NCI-H2196 treated with DMSO at 0.1 percent for 48 hours (cell line): ENCODE data around the gene C10orf90.

Experiments used
- DNase-seq: peaks from one replicate; lab custom pipeline; 2025; ENCODE audit not compliant: unreplicated experiment; lab: John Stamatoyannopoulos, UW

Gene C10orf90

DNA sequence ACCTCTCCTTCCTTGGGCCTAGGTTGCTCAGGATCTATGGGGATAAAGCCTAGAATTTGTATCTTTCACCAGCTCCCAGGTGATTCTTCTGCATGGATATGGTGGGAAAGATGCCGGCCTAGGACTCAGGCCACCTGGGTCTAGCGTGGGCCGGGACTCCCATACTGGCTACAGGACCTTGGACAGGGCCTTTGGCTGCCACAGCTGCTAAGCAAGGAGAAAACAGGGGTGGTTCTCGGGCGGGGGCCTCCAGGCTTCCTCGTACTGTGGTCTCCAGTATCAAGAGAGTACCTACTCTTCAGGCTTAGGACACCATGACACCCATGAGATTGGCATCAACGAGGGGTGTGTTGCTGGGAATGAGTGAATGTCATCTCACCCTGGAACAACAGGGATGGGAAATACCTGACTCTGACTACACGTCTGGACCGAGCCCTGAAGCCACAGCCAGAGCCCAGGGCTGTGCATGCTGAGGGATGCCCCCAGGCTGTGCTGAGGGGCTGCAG is 161.9 kb downstream of the C10orf90 start:
- no peak for DNase-seq

DNA sequence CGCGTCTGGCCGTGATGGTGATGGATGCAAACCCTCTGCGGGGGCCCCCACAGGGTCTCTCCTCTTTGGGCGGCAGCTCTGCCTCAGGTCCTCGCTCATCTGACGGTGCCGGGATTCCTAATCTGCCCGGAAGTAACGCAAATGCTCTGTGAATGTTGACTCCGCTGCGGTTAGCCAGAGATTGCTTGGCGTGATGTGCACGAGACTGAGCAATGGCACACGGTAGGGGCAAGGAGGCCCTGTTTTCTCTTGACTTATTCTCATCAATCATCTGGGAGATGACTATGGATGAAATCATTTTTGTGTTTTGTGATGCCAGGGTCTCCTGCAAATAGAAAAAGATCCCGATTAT is 165.8 kb downstream of the C10orf90 start:
- no peak for DNase-seq

DNA sequence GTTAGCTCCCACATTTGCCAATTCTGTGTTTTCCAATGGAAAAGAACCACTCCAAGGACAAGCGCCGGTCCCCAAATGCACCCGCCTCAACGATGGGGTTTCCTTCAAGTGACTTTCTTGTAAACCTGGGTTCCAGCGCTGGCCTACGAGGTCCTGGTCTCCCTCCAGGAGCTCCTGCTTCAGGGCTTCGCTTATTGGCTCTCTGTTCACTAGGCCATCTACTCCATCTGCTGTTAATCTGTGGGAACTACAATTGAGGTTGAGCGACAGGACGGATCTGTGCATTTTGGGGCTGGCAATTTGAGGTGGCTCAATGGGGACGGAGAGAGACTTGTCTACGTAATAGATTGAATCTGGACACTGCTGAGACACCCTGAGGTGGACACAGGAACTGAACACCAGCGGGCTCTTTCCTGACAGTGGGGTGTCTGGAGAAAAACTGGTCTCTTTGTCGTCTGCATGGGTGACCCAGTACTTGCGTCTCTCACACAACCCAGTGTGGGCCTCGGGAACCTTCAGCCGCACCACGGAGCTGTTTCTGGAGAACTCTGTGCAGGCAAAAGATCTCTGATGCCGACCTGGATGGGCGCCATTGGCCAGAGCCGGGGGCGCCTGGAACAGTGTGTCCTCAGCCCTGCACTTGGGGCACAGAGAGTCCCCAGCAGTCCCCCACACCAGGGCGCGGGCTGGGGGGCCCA is 166.3 kb downstream of the C10orf90 start:
- DNase-seq = no peak

DNA sequence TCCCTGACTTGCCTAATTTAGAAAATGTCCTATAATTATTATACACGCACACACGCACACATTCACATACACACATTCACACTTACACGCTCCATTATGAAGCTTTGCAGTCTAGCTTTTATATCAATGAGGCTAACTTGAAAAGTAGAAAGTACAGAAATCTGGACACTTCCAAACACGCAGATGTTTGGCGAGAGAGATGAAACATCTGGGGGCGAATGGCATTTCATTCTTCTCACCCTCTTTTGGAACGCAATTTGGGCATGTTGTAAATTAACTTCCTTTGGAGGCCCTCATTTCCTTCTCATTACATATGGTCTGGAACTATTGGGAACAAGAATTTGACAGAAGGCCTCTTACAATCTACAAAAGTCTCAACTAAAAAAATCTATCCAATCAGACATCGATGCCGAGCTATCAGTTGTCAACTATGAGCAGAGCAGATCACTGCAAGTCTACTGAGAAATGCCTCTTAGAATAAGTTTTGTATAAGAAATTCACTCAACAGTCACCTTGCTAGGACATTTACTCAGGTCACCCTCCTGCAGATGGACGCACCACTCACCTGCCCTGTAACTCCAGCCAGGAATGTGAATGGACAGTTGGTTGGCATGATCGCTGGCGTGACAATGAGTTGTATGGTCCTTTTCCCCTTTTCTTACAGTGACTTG is 167.0 kb downstream of the C10orf90 start:
- DNase-seq = no peak

DNA sequence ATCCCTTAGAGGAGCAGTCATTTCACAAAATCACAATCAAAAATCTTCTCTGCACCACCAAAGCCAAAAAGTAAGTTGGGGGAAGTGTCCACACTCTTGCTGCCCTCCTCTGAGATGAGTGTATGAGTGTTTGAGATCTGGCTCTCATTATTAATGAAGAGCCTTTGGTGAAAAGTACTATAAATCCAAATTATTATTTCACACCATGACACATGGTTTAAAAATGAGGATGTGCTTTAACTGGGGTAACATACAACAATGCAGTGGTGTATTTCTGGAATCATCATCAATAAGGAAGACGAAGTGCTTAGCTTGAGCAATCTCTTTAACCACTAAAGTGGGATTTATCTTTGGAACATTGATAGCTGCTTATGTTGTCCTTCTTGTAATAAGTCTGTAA is 168.1 kb downstream of the C10orf90 start:
- DNase-seq = no peak

DNA sequence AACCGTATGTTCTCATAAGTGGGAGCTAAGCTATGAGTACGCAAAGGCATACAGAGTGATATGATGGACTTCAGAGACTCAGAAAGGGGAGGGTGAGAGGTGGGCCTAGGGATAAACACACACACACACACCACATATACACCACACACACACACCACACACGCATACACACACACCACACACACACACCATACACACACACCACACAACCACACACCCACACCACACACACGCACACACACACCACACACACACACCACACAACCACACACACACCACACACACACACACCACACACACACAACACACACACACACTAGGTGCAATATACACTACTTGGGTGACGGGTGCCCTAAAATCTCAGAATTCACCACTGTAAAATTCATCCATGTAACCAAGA is 168.7 kb downstream of the C10orf90 start:
- DNase-seq = no peak

DNA sequence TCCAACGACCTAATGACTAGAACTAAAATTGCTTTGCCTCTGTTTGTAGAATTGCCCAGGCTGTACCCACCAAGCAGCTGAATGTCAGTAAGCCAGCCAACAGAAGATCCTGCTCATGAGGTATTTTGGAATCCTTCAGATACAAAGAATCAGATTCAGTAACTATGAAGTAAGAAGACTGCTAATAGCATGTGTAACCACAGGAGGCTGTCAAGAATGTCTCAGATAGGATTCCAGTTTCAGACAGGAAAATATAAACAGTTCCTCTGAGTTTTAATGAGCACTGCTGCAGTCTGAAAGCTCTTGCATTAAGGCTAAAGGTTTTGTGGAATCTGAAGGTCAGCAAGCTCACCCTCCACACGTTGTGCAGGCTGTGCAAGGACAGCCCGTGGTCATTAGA is 169.6 kb downstream of the C10orf90 start:
- DNase-seq = no peak

DNA sequence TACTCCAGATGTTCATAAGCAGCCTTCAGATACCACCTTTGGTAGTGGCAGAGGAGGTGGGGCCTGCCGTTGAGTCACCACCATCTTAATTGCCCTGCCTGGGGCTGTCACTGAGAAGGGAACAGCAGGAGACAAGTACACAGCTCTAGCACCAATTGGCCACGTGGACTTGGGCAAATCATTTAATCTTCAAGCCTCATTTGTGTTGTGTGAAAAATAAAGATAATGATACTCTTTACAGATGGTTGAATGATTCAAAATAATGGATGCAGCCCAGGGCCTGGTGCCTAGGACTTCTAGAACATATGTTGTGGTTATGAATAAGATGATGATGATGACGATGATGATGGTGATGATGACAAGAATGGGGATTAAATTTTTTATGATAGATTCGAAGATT is 170.3 kb downstream of the C10orf90 start:
- no peak for DNase-seq

DNA sequence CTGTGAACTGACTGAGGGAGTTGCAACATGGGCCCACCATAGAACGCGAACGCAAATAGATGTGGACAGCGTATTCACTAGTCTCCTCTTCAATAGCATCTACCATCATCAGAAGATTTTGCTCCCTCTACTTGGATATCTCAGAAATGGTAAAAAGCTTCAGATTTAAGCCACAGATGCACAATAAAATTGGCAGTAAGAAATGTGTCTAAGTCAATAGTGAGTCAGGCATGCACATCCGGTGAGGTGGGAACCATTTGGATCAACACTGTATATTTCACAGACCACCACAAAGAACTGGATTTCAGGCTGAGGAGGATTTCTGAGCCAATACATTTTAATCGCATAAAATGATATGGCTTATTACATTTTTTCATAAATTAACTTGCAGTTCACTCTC is 170.7 kb downstream of the C10orf90 start:
- DNase-seq = no peak

DNA sequence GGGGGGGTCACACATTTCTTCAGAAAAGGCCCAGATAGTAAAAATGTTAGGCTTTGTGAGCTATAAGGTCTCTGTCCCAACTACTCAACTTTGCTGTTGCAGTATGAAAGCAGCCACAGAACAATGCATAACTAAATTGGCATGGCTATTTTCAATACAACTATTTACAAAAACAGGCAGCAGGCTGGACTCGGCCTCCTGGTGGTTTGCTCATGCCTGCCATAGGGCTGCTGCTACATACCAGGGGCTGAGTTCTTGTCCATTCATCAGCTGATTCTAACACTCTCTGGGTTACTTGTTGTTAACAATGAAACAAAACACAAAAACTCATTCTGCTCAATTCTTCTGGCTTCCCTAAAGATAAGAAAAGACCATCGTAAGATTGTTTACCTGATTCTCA is 172.8 kb downstream of the C10orf90 start:
- DNase-seq = no peak

DNA sequence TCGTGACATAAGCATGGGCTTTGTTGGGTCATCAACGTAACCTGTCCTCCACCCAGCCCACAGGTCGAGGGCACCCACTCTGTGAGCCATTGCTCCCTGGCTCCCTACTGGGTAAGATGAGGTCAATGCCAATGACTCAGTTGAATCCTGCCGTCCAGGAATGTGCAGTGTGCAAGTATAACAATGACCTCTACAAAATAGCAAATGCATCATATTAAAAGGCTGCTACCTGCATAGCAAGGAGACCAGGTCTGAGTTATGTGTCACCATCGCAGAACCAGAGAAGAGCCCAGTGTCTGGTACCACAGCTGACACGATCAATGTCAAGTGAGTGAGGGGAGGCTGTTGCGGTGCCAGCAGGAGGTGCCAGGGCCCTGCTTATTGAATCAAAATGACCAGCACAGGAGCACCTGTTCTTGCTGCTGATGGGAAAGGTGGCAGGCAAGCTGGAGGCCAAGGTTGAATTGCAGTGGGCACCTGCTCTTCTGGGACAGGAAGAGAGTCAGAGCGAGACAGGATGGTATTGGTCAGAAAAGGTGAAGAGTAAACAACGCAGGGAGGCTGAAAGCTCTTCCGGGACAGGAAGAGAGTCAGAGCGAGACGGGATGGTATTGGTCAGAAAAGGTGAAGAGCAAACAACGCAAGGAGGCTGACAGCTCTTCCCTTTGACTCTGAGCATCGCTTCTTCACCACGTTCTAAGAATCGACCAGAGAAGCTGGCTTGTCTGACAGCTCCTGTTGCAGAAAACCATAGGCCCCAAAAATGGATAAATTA is 173.5 kb downstream of the C10orf90 start:
- DNase-seq = no peak

DNA sequence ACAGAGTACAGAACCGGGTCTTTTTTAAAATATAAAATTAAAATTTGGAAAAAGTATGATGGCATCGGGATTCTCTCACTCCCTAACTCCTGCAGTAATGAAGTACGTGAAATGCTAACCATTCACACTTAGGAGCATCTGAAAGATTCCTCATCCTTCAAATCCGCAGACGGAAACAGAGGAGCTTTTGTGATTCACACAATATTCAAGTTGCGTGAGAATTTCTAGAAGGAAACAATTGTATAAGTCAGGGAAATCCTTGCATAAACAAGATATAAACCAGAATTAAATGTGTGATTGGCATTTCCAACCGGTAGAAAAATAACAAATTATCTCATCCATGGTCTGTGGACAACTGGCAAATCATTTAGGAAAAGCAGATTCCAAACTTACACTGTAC is 179.0 kb downstream of the C10orf90 start:
- DNase-seq = no peak

DNA sequence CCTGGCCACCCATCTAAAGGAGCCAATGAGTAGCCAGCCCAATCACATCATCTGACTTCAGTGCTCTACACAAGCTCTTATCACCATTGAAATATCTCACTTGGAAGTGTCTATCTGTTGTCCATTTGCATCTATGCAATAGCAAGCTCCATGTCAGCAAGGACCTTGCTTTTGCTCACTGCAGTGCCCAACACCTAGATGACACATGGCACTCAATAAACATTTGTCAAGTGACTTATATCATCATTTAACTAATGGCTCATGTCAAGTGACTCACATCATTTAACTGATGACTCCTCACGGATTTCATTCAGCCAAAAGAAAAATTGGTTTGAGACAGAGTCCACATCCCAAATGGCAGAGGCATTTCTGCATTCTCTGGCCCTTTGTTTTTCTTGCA is 189.3 kb downstream of the C10orf90 start:
- DNase-seq = no peak

DNA sequence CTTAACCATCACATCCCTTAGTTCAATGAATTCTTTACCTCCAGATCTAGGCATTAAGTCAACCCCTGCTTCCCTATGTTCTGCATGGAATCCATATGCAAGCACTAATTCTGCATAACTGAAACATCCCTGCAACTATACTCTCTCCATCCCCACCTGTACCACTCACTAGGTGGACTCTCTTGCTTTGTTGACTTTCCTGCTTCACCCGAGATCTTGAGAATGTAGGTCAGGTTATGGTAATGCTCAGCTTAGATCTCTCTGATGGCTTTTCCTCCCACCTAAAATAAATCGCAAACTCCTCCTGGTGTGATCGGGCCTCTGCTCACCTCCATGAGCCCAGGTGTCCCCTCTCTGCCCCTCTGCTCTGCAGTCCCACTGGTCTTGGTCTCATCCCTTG is 189.8 kb downstream of the C10orf90 start:
- no peak for DNase-seq

DNA sequence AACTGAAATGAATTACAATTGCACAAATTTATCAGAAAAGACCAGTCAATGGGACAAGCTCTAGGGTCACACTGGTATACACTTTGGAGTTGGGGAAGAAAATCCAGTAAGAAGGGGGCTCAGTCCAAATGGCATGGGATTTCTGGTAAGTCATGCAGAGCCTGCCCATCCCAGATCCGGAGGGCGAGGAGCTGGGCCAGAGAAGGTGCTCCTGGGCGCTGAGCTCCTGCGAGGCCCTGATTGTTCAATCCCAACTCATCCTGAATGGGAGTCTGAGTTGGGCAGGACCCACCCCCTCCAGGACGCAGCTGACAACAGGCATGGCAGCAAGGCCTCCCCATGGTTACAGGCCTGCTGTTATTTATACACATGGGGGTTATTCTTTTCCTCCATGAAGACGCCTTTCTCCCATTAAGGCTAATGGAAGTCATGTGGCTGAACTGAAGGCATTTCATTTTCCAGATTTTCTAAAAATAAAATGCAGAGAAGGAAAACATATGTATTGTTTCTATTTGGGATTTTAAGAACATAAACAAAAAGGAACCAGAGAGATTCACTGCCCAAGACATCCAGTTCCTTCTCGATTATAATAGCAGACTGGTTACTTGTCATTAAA is 191.1 kb downstream of the C10orf90 start:
- no peak for DNase-seq

DNA sequence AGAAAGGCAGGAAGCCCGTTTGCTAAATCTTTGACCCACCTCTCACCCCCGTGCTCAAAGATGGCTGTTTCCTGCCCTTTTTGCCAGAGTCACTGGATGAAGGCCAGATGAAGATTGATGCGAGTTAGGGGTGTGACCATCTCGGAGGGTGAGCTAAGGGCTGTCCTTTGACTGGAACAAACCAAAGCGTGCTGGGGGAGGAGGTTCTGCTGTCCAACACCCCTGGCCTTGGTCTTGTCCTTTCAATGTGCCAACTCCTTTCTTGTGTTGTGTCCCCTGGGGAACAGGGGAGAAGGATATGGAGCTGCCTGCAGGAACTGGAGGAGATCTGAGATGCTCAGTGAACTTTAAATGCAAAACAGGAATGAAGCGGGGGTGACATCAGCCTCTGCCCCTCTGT is 191.9 kb downstream of the C10orf90 start:
- DNase-seq = no peak

DNA sequence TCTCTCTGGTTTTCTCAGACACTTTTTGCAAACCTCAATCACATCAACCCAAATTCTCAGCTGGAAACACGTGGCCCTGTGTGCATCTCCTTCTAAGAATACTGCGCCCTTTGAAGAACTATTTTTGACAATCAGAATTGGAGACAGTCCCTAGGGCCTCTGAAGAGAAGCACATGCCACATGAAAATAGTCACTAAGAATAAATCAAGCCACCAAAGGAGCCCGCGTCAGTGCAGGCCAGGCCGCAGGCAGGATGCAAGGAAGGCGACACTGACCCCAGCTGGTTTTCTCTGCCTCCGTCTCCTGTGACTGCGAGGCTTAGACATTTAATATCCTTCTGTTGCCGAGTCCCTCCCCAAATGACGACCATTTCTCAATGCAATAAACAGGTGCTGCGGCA is 194.2 kb downstream of the C10orf90 start:
- no peak for DNase-seq

DNA sequence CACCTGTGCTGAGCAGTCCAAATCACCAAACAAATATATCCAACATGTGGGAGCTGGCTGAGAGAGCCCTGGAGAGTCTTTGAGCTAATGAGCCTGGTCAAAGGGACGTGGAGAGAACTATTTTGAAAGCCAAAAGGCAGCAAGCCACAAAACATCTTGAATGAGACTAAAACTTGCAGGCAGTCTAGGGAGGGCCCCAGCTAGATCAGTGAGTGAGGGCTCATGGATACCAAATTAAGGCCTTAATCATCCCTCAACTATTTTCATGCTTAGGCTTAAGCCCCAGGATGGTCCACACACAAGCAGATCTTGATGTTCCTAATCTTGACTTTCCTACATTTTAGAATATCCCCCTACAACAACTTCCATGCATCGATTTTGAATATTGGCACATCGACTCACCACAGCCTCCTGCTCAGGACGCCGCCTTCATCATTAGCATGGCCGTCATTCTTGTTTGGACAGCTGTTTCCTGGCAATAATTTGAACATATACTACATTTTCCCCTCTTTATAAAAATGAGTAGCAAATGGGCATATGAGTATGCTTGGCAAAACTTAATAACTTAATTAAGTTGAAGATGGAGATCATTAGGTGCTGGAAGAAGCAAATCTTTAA is 195.3 kb downstream of the C10orf90 start:
- DNase-seq = no peak

DNA sequence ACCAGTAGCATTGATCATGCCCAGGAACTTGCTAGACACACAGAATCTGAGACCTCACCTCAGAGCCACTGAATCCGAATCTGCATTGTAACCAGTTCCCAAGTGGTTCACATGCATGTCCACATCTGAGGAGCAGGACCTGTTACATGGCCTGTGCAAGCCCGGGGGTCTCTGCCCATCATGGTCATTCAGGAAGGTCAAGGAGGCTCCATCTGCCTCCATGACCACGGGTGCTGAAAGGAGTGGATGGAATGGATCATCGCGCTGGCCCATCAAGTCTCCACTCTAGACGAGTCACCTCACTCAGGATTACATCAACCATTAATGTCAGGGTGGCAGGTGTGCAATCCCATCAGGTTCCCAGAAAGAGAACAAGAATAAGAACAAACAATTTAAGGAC is 196.5 kb downstream of the C10orf90 start:
- no peak for DNase-seq

DNA sequence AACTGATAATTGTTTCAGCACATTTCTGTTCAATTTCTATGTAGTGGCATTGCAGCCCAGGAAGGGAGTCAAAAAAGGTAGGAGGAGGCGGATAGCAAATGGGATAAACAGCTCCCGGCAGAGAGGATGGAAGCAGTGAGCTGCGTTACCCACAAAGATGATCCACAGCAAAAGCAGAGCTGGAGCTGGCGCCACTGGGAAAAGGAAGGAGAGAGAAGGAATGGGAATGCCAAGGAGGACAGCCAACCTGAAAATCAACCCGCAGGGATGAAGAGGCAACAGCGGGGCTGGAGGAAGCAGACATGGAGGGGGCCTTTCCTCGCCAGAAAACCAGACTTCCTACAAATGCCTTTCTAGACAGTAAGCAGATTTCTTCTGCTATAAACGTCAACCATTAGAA is 199.5 kb downstream of the C10orf90 start:
- DNase-seq = no peak

DNA sequence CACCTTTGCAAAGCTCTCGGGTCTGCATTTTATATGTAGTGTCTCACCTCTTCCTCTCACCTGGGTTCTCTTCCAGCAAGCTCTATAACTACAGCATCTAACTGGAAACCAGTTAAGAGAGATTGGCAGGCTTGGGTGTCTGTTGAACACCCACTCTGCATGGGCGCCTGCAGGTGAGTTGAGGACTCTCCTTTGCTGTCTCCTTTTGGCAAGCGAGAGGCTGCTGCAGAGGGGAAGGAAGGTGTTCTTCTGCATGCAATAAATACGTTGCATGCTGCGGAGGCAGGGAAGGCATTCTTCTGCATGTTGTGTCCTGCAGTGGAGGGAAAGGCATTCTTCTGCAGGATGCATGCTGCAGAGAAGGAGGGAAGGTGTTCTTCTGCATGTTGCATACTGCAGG is 200.8 kb downstream of the C10orf90 start:
- no peak for DNase-seq
